Liver (tissue), 9 donors: Measurements from ENCODE around the gene B4GALNT3. TPM values are rescaled to one million over a fixed set of nuclear protein-coding genes. Genes with fewer than 3 reads are reported as not detected.
A peak's percentile ranks its signal among the peaks of the same experiment; 100 is the strongest.

Experiments used
- DNase-seq: peaks from one replicate; pipeline ENCODE4 v3.0.0-alpha.2; 2017; ENCODE audit warnings: low spot score
- H3K27ac ChIP-seq, 2 donors: one replicate each; pipeline ENCODE4 v1.7.0; 2013; ENCODE audit warnings: inconsistent platforms in 2 of 2, low read length in 2 of 2, control low read depth in 1 of 2, low read depth in 1 of 2, mild to moderate bottlenecking in 1 of 2
- H3K27me3 ChIP-seq, 4 donors: one replicate each; pipeline versions ENCODE4 v1.6.1 to v1.7.0; 2013; ENCODE audit warnings: low read length in 3 of 4, inconsistent platforms in 1 of 4, mild to moderate bottlenecking in 1 of 4, moderate library complexity in 1 of 4; ENCODE audit not compliant: control insufficient read depth in 4 of 4, insufficient read depth in 4 of 4
- H3K36me3 ChIP-seq, 4 donors: one replicate each; pipeline versions ENCODE4 v1.6.1 to v1.7.0; 2013; ENCODE audit warnings: low read length in 3 of 4, mild to moderate bottlenecking in 3 of 4, low read depth in 1 of 4, moderate library complexity in 1 of 4; ENCODE audit not compliant: control insufficient read depth in 4 of 4, insufficient read depth in 3 of 4
- H3K4me1 ChIP-seq, 4 donors: one replicate each; pipeline versions ENCODE4 v1.6.1 to v1.7.0; 2013; ENCODE audit warnings: low read length in 3 of 4, mild to moderate bottlenecking in 3 of 4, moderate library complexity in 1 of 4; ENCODE audit not compliant: control insufficient read depth in 4 of 4, insufficient read depth in 4 of 4
- H3K4me3 ChIP-seq, 3 donors: one replicate each; pipeline versions ENCODE4 v1.6.1 to v1.7.0; 2013; ENCODE audit warnings: low read length in 3 of 3, control low read depth in 1 of 3, low read depth in 1 of 3, mild to moderate bottlenecking in 1 of 3
- H3K9ac ChIP-seq, 2 donors: one replicate each; pipeline ENCODE4 v1.7.0; 2013; ENCODE audit warnings: low read length in 2 of 2, mild to moderate bottlenecking in 2 of 2, moderate library complexity in 2 of 2, control low read depth in 1 of 2, low read depth in 1 of 2
- H3K9me3 ChIP-seq, 4 donors: one replicate each; pipeline versions ENCODE4 v1.6.1 to v1.7.0; 2013; ENCODE audit warnings: low read length in 3 of 4; ENCODE audit not compliant: control insufficient read depth in 4 of 4
- CTCF ChIP-seq: fragments of 150-350 bp; IDR thresholded peaks from 2 replicates; pipeline ENCODE4 v1.5.1; 2017; ENCODE audit warnings: improper control_type of control experiment, low read depth, low read length; ENCODE audit not compliant: missing input control
- EGR1 ChIP-seq, 2 donors: IDR thresholded peaks; 2 replicates each; pipeline ENCODE4 v1.6.1; 2016 to 2018; ENCODE audit warnings: antibody characterized with exemption in 2 of 2, low read depth in 2 of 2
- FOXA1 ChIP-seq: IDR thresholded peaks from 2 replicates; pipeline ENCODE4 v1.6.1; 2016; ENCODE audit warnings: antibody characterized with exemption
- FOXA2 ChIP-seq: IDR thresholded peaks from 2 replicates; pipeline ENCODE4 v1.6.1; 2016; ENCODE audit warnings: antibody characterized with exemption
- HNF4A ChIP-seq, 2 donors: conservative IDR thresholded peaks; 2 replicates each; pipeline ENCODE4 v1.6.1; 2016; ENCODE audit warnings: antibody characterized with exemption in 2 of 2, mild to moderate bottlenecking in 2 of 2
- HNF4G ChIP-seq: IDR thresholded peaks from 2 replicates; pipeline ENCODE4 v1.6.1; 2016; ENCODE audit warnings: antibody characterized with exemption
- JUND ChIP-seq, 2 donors: IDR thresholded peaks; 2 replicates each; pipeline ENCODE4 v1.6.1; 2016; ENCODE audit warnings: antibody characterized with exemption in 2 of 2
- NR2F2 ChIP-seq: IDR thresholded peaks from 2 replicates; pipeline ENCODE4 v1.6.1; 2016; ENCODE audit warnings: antibody characterized with exemption
- RXRA ChIP-seq, 2 donors: IDR thresholded peaks; 2 replicates each; pipeline ENCODE4 v1.6.1; 2017 to 2018; ENCODE audit warnings: antibody characterized with exemption in 2 of 2, mild to moderate bottlenecking in 1 of 2
- SP1 ChIP-seq: IDR thresholded peaks from 2 replicates; pipeline ENCODE4 v1.6.1; 2018; ENCODE audit warnings: antibody characterized with exemption, mild to moderate bottlenecking
- WGBS: extraction: QIAGEN DNeasy Blood & Tissue Kit; methylation state at CpG from one replicate; pipeline ENCODE4 v1.1.7; 2013; 5-methylcytosine and 5-hydroxymethylcytosine counted together
- polyA plus RNA-seq, 2 donors: library from polyadenylated mRNA; stranded (reverse) in 1 of 2; unstranded in 1 of 2; fragments of 200-250 nt in 1 of 2; fragments of >200 nt in 1 of 2; fragmentation: Nextera tagmentation in 1 of 2; extraction: Ambion mirVana in 1 of 2; gene quantifications; one replicate each; pipeline versions ENCODE4 v1.2.1 to v1.2.3, GENCODE V29; 2013 to 2015
- total RNA-seq, 2 donors: library from RNA; depleted of rRNA; stranded (reverse); fragments of >200 nt; gene quantifications; one replicate each; pipeline ENCODE4 v1.2.3, GENCODE V29; 2014
- TF ChIP-seq, protein P1 (sequence below): IDR thresholded peaks from 2 replicates; pipeline ENCODE4 v1.6.1; 2016; ENCODE audit warnings: antibody characterized with exemption
- TF ChIP-seq, protein P2 (sequence below): IDR thresholded peaks from 2 replicates; pipeline ENCODE4 v1.6.1; 2016; ENCODE audit warnings: antibody characterized with exemption
- TF ChIP-seq, protein P3 (sequence below): IDR thresholded peaks from 2 replicates; pipeline ENCODE4 v1.6.1; 2016; ENCODE audit warnings: antibody characterized with exemption
- TF ChIP-seq, protein P4 (sequence below): IDR thresholded peaks from 2 replicates; pipeline ENCODE4 v1.6.1; 2016; ENCODE audit warnings: antibody characterized with exemption, mild to moderate bottlenecking
- donor health status: healthy.
- donor health status: healthy.
- donor health status: healthy.
- donor health status: healthy.
- donor health status: healthy.

B4GALNT3 gene
- total and polyA plus RNA-seq, 4 donors, result 0.09 to 0.25 (median 0.14) TPM; not detected in 1

DNA sequence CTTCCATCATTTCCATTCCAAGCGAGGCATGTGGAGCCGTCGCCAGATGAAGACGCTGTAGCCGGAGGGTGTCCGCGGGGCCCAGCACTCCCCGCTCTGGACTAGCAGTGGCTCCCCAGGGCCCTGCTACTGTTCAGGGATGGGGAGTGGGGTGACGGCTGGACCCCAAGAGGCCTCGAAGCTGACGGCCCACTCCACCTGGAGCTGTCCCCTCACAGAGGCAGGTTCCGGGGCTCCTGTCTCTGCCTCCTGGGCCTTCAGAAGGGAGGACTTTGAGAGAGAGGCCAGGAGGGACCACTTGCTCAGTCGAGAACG, 101.6 kb downstream of the B4GALNT3 start:
- no peak for TF ChIP-seq RXRA (IDR thresholded peaks at IDR 0.05)
- TF ChIP-seq HNF4G, result no peak
- TF ChIP-seq FOXA2, result no peak
- no peak for TF ChIP-seq NR2F2
- TF ChIP-seq, protein P1, sequence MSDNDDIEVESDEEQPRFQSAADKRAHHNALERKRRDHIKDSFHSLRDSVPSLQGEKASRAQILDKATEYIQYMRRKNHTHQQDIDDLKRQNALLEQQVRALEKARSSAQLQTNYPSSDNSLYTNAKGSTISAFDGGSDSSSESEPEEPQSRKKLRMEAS, result no peak
- no peaks in the 10 kb centered on the region for H3K4me1 ChIP-seq
- H3K36me3 ChIP-seq, result no peaks in the 10 kb centered on the region
- H3K4me3 ChIP-seq, result no peak overlapping the region
- H3K9me3 ChIP-seq, result no peaks in the 10 kb centered on the region
- 95% methylated on average over 14 of the region's 14 CpGs for WGBS
- no peak overlapping the region for H3K27ac ChIP-seq
- no peak overlapping the region for H3K9ac ChIP-seq
- no peaks in the 10 kb centered on the region for H3K27me3 ChIP-seq
- no peak for DNase-seq

DNA sequence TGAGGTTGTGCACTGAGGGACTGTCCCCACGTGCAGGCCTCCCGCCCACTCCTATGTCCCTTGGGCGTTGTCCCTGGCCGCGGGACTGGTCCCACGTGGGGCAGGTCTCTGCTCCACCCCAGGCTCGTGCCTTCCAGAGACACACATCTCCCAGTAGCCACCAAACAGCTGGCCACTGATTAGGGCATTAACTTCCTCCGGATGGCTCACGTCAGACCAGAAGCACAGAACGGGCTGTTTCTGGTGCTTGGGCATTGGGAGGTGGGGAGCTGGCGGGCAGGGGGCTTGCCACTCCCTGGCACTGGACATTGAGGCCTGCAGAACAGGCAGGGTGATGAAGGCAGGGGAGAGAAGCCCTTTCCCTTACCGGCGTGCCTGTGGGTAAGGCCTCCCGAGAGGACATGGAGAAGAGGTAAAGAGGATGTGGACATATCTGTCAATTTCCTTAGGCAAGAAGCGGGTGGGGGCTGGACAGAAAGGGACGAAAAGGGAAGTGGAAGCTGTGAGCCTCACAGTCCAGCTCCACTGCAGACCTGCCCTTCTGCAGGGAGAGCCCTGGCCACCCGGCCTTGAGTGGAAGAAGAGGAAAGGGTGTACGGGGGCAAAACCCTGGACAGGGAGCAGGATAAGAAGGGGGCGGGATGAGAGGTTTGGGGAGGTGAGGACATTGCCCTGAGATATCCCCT, 102.3 kb downstream of the B4GALNT3 start:
- 66% methylated on average over 19 of the region's 19 CpGs for WGBS
- H3K27ac ChIP-seq, result peak overlapping the region; percentile 43 to 52
- no peaks in the 10 kb centered on the region for H3K9me3 ChIP-seq
- no peak for TF ChIP-seq SP1
- TF ChIP-seq, protein P1, result no peak
- TF ChIP-seq, protein P2, sequence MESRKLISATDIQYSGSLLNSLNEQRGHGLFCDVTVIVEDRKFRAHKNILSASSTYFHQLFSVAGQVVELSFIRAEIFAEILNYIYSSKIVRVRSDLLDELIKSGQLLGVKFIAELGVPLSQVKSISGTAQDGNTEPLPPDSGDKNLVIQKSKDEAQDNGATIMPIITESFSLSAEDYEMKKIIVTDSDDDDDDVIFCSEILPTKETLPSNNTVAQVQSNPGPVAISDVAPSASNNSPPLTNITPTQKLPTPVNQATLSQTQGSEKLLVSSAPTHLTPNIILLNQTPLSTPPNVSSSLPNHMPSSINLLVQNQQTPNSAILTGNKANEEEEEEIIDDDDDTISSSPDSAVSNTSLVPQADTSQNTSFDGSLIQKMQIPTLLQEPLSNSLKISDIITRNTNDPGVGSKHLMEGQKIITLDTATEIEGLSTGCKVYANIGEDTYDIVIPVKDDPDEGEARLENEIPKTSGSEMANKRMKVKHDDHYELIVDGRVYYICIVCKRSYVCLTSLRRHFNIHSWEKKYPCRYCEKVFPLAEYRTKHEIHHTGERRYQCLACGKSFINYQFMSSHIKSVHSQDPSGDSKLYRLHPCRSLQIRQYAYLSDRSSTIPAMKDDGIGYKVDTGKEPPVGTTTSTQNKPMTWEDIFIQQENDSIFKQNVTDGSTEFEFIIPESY, result no peak
- no peak for TF ChIP-seq EGR1 (IDR thresholded peaks at IDR 0.05; ENCODE audit: low read depth in 2 of 2)
- no peak for TF ChIP-seq HNF4G
- no peak for TF ChIP-seq JUND (IDR thresholded peaks at IDR 0.05)
- TF ChIP-seq FOXA1, result no peak
- TF ChIP-seq RXRA (IDR thresholded peaks at IDR 0.05), result no peak
- no peak for TF ChIP-seq FOXA2
- TF ChIP-seq, protein P3, sequence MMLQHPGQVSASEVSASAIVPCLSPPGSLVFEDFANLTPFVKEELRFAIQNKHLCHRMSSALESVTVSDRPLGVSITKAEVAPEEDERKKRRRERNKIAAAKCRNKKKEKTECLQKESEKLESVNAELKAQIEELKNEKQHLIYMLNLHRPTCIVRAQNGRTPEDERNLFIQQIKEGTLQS, result no peak
- TF ChIP-seq HNF4A (conservative IDR thresholded peaks at IDR 0.05), result no peak
- TF ChIP-seq, protein P4, sequence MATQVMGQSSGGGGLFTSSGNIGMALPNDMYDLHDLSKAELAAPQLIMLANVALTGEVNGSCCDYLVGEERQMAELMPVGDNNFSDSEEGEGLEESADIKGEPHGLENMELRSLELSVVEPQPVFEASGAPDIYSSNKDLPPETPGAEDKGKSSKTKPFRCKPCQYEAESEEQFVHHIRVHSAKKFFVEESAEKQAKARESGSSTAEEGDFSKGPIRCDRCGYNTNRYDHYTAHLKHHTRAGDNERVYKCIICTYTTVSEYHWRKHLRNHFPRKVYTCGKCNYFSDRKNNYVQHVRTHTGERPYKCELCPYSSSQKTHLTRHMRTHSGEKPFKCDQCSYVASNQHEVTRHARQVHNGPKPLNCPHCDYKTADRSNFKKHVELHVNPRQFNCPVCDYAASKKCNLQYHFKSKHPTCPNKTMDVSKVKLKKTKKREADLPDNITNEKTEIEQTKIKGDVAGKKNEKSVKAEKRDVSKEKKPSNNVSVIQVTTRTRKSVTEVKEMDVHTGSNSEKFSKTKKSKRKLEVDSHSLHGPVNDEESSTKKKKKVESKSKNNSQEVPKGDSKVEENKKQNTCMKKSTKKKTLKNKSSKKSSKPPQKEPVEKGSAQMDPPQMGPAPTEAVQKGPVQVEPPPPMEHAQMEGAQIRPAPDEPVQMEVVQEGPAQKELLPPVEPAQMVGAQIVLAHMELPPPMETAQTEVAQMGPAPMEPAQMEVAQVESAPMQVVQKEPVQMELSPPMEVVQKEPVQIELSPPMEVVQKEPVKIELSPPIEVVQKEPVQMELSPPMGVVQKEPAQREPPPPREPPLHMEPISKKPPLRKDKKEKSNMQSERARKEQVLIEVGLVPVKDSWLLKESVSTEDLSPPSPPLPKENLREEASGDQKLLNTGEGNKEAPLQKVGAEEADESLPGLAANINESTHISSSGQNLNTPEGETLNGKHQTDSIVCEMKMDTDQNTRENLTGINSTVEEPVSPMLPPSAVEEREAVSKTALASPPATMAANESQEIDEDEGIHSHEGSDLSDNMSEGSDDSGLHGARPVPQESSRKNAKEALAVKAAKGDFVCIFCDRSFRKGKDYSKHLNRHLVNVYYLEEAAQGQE, result no peak
- no peak for TF ChIP-seq CTCF
- H3K4me1 ChIP-seq, result no peaks in the 10 kb centered on the region
- H3K4me3 ChIP-seq, result no peak overlapping the region
- no peak overlapping the region for H3K9ac ChIP-seq
- no peak for DNase-seq
- H3K27me3 ChIP-seq, result no peaks in the 10 kb centered on the region
- no peaks in the 10 kb centered on the region for H3K36me3 ChIP-seq
